Ishikawa (cell line): ENCODE data around the gene GATAD2A.

Experiments
- CEBPB ChIP-seq: IDR thresholded peaks from 2 replicates; pipeline ENCODE4 v1.6.1; 2012
- CREB1 ChIP-seq: IDR thresholded peaks from 2 replicates; pipeline ENCODE4 v1.6.1; 2012; ENCODE audit warnings: low read depth
- EGR1 ChIP-seq: IDR thresholded peaks from 2 replicates; pipeline ENCODE4 v1.6.1; 2012
- EP300 ChIP-seq: IDR thresholded peaks from 2 replicates; pipeline ENCODE4 v1.6.1; 2012; ENCODE audit warnings: borderline replicate concordance
- FOXM1 ChIP-seq: IDR thresholded peaks from 2 replicates; pipeline ENCODE4 v1.6.1; 2012; ENCODE audit warnings: low read depth, borderline replicate concordance
- NFIC ChIP-seq: IDR thresholded peaks from 2 replicates; pipeline ENCODE4 v1.6.1; 2012
- RAD21 ChIP-seq: IDR thresholded peaks from 2 replicates; pipeline ENCODE4 v1.6.1; 2012; ENCODE audit warnings: low read depth
- TAF1 ChIP-seq: IDR thresholded peaks from 2 replicates; pipeline ENCODE4 v1.6.1; 2012; ENCODE audit warnings: low read depth, mild to moderate bottlenecking
- TCF12 ChIP-seq: IDR thresholded peaks from 2 replicates; pipeline ENCODE4 v1.6.1; 2012; ENCODE audit warnings: low read depth
- TEAD4 ChIP-seq: IDR thresholded peaks from 2 replicates; pipeline ENCODE4 v1.6.1; 2012
- USF1 ChIP-seq: IDR thresholded peaks from 2 replicates; pipeline ENCODE4 v1.6.1; 2012
- YY1 ChIP-seq: IDR thresholded peaks from 2 replicates; pipeline ENCODE4 v1.6.1; 2012; ENCODE audit warnings: low read depth
- ZBTB7A ChIP-seq: IDR thresholded peaks from 2 replicates; pipeline ENCODE4 v1.6.1; 2012; ENCODE audit warnings: low read depth
- TF ChIP-seq, protein P1 (sequence below): IDR thresholded peaks from 2 replicates; pipeline ENCODE4 v1.6.1; 2012; ENCODE audit warnings: low read depth, mild to moderate bottlenecking
- TF ChIP-seq, protein P2 (sequence below): IDR thresholded peaks from 2 replicates; pipeline ENCODE4 v1.6.1; 2012

GATAD2A gene

DNA sequence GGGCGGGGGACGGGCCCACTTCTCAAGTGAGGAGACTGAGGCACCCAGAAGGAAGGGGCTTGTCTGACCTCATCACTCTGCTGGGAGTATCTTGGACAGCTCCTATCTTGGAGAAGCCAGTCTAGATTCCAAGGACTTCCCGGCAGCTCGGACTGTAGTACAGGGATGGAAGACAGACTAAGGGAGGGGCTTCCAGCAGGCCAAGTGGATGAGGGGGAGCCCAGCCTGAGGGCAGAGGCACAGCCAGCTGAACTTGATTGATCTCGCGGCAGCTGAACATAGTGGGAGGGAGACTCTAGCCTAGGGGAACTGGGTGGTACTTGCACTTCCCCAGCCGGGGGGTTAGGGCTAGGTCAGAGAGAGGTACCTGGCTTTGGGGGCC, 133.3 kb downstream of the GATAD2A start:
- TF ChIP-seq TEAD4: no peak
- TF ChIP-seq, protein P1, sequence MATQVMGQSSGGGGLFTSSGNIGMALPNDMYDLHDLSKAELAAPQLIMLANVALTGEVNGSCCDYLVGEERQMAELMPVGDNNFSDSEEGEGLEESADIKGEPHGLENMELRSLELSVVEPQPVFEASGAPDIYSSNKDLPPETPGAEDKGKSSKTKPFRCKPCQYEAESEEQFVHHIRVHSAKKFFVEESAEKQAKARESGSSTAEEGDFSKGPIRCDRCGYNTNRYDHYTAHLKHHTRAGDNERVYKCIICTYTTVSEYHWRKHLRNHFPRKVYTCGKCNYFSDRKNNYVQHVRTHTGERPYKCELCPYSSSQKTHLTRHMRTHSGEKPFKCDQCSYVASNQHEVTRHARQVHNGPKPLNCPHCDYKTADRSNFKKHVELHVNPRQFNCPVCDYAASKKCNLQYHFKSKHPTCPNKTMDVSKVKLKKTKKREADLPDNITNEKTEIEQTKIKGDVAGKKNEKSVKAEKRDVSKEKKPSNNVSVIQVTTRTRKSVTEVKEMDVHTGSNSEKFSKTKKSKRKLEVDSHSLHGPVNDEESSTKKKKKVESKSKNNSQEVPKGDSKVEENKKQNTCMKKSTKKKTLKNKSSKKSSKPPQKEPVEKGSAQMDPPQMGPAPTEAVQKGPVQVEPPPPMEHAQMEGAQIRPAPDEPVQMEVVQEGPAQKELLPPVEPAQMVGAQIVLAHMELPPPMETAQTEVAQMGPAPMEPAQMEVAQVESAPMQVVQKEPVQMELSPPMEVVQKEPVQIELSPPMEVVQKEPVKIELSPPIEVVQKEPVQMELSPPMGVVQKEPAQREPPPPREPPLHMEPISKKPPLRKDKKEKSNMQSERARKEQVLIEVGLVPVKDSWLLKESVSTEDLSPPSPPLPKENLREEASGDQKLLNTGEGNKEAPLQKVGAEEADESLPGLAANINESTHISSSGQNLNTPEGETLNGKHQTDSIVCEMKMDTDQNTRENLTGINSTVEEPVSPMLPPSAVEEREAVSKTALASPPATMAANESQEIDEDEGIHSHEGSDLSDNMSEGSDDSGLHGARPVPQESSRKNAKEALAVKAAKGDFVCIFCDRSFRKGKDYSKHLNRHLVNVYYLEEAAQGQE: 0 out of 2 replicates have a peak, but pooled peaks have one; percentile 37

DNA sequence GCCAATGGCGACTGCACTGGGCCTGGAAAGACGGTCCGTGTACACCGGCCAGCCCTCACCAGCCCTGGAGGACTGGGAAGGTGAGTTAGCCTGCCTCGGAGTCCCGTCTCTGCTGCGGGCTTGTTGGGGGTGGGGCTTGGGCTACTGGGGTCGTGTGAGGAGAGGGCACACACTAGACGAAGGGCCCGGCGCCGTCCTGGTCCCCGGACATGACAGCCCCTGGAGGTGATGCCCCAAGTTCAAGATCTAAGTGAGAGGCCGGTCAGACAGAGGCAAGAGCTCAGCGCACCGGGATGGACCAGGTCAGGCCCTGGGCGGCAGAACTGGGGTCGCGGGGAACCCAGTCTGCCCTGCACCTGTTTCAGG, 134.2 kb downstream of the GATAD2A start:
- TF ChIP-seq RAD21: no peak
- no peak for TF ChIP-seq CEBPB
- TF ChIP-seq EP300: no peak
- no peak for TF ChIP-seq NFIC
- no peak for TF ChIP-seq CREB1
- TF ChIP-seq, protein P1: no peak
- no peak for TF ChIP-seq TEAD4
- TF ChIP-seq FOXM1: no peak
- no peak for TF ChIP-seq TCF12
- TF ChIP-seq EGR1: no peak
- TF ChIP-seq TAF1: no peak
- TF ChIP-seq USF1: no peak
- no peak for TF ChIP-seq YY1

DNA sequence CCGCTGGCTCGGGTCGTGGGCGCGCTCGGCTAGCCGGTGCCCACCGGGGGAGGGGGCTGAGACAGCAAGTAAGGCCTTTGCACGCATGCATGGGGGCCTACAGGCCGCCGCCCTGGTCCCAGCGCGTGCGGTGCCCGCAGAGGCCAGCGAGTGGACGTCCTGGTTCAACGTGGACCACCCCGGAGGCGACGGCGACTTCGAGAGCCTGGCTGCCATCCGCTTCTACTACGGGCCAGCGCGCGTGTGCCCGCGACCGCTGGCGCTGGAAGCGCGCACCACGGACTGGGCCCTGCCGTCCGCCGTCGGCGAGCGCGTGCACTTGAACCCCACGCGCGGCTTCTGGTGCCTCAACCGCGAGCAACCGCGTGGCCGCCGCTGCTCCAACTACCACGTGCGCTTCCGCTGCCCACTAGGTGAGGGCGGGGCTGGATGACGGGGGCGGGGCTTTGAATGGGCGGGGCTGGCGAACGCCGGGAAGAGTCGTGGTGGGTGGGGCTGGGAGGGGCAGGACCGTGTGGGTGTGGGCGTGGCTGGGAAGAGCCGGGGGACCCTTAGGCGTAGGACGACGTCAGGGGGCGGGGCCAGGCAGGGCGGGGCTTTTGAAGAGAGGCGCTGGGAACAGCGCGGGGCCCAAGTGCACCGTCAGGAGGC, 134.7 kb downstream of the GATAD2A start:
- TF ChIP-seq TAF1: no peak
- TF ChIP-seq YY1: no peak
- no peak for TF ChIP-seq EGR1
- peak; percentile 77 for TF ChIP-seq CREB1
- no peak for TF ChIP-seq RAD21
- TF ChIP-seq TCF12: no peak
- TF ChIP-seq, protein P2, sequence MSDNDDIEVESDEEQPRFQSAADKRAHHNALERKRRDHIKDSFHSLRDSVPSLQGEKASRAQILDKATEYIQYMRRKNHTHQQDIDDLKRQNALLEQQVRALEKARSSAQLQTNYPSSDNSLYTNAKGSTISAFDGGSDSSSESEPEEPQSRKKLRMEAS: peak; percentile 99
- TF ChIP-seq, protein P1: no peak
- peak; percentile 83 for TF ChIP-seq USF1
- TF ChIP-seq EP300: no peak
- TF ChIP-seq CEBPB: no peak
- TF ChIP-seq NFIC: no peak
- TF ChIP-seq TEAD4: no peak
- no peak for TF ChIP-seq FOXM1
- no peak for TF ChIP-seq ZBTB7A

GRCh38 chr19:19540715-19541515, 135.4 kb downstream of the GATAD2A start:
- TF ChIP-seq YY1 (no peak), ZBTB7A (peak; percentile 40; the same call in 1 of the 2 replicates), RAD21 (peak; percentile 8; the same call in 1 of the 2 replicates), EGR1 (peak; percentile 18; the same call in 1 of the 2 replicates)
- TF ChIP-seq, protein P2: 0 out of 2 replicates have a peak, but pooled peaks have one; percentile 44

DNA sequence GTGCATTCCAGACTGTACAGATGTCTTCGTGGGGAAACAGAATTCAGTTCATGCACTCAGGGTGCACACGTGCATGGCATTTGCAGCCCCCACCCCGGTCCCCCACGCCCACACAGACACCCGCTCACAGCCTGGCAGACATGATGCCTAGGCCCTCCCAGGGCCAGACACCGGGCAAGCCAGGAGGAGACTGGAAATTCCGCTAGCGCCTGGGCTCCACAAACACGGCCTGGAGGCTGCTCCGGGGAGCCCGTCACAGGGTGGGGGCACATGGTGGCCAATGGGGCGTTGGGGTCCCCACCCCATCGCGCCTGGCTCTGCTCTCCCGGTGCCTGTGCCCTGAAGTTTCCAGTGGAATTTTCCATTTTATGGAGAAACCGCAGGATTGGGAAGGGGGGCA, 136.1 kb downstream of the GATAD2A start:
- TF ChIP-seq YY1: no peak
- TF ChIP-seq, protein P1: no peak
- TF ChIP-seq EGR1: no peak
- TF ChIP-seq TEAD4: no peak
- no peak for TF ChIP-seq USF1
- TF ChIP-seq CREB1: no peak
- no peak for TF ChIP-seq CEBPB
- no peak for TF ChIP-seq FOXM1
- TF ChIP-seq TAF1: no peak
- no peak for TF ChIP-seq ZBTB7A
- no peak for TF ChIP-seq RAD21
- TF ChIP-seq NFIC: no peak
- no peak for TF ChIP-seq EP300
- no peak for TF ChIP-seq TCF12
- TF ChIP-seq, protein P2: no peak
